HepG2 (cell line): ENCODE data around the gene MSANTD1. TPM values are rescaled to one million over a fixed set of nuclear protein-coding genes. Genes with fewer than 3 reads are reported as not detected.

Experiments
- ATAD3A ChIP-seq: sonication (generic); formaldehyde crosslinking; IDR thresholded peaks from 2 replicates; pipeline ENCODE4 v1.4.0; 2020; ENCODE audit warnings: missing genetic modification reagents
- LRRFIP1 ChIP-seq: sonication (generic); formaldehyde crosslinking; conservative IDR thresholded peaks from 2 replicates; pipeline ENCODE4 v1.4.0; 2020; ENCODE audit warnings: missing genetic modification reagents
- MXD4 ChIP-seq: IDR thresholded peaks from 2 replicates; pipeline ENCODE4 v1.6.1; 2016; ENCODE audit warnings: mild to moderate bottlenecking, missing biosample characterization, missing genetic modification reagents
- PCBP1 ChIP-seq: fragments of 200-400 bp; formaldehyde crosslinking; IDR thresholded peaks from 2 replicates; pipeline ENCODE4 v1.6.1; 2017; ENCODE audit warnings: mild to moderate bottlenecking, low read depth, low read length, borderline replicate concordance
- SYNCRIP ChIP-seq: fragments of 200-400 bp; formaldehyde crosslinking; IDR thresholded peaks from 2 replicates; pipeline ENCODE4 v1.6.1; 2018; ENCODE audit warnings: mild to moderate bottlenecking, low read depth, low read length; ENCODE audit not compliant: insufficient read depth
- ZNF382 ChIP-seq: sonication (generic); formaldehyde crosslinking; IDR thresholded peaks from 2 replicates; pipeline ENCODE4 v1.5.0; 2020; ENCODE audit warnings: missing genetic modification reagents, mild to moderate bottlenecking, borderline replicate concordance
- ZNF547 ChIP-seq: sonication (generic); formaldehyde crosslinking; IDR thresholded peaks from 2 replicates; pipeline ENCODE4 v1.5.1; 2020; ENCODE audit warnings: mild to moderate bottlenecking, missing genetic modification reagents
- ZNF605 ChIP-seq: sonication (generic); formaldehyde crosslinking; IDR thresholded peaks from 2 replicates; pipeline ENCODE4 v1.8.0; 2022; ENCODE audit warnings: mild to moderate bottlenecking, missing genetic modification reagents
- polyA plus RNA-seq, 8 experiments: library from polyadenylated mRNA; depleted of rRNA in 3 of 8; stranded (reverse) in 7 of 8; unstranded in 1 of 8; fragments of >200 nt; fragmentation: Illumina TruSeq in 4 of 8; extraction: Trizol in 4 of 8; gene quantifications; 2 replicates each; pipeline versions ENCODE4 v1.2.1 to v1.2.3, GENCODE V29; 2011 to 2016; ENCODE audit warnings: low read depth in 4 of 8, missing spikeins in 1 of 8, mixed read lengths in 1 of 8; ENCODE audit not compliant: insufficient read depth in 1 of 8
- total RNA-seq, 5 experiments: library from RNA; depleted of rRNA; stranded (reverse); fragments of >200 nt; fragmentation: Illumina TruSeq; extraction: Trizol; gene quantifications; 2 replicates each; pipeline ENCODE4 v1.2.3, GENCODE V29; 2016; ENCODE audit warnings: low read depth in 1 of 5
- TF ChIP-seq, protein P1 (sequence below): sonication (generic); formaldehyde crosslinking; IDR thresholded peaks from 2 replicates; pipeline ENCODE4 v1.8.0; 2022; ENCODE audit warnings: missing genetic modification reagents, mild to moderate bottlenecking, borderline replicate concordance

MSANTD1 gene
- total and polyA plus RNA-seq, 2 of the 13 experiments (the other 11 are each of a cell fraction or from before 2014, with no cell fraction given): 0.22 to 0.40 TPM

GRCh38 chr4:3284734-3285557 is 36.0 kb downstream of the MSANTD1 start (continued):
- TF ChIP-seq MXD4 (CRISPR knock-in tag) (peak; percentile 89; the same call in 1 of the 2 replicates), SYNCRIP (no peak), ZNF547 (CRISPR knock-in tag) (peak; percentile 83; the same call in 1 of the 2 replicates), PCBP1 (no peak), ZNF605 (no peak), ATAD3A (CRISPR knock-in tag) (no peak), ZNF382 (CRISPR knock-in tag) (no peak), LRRFIP1 (CRISPR knock-in tag) (no peak)
- TF ChIP-seq, protein P1, sequence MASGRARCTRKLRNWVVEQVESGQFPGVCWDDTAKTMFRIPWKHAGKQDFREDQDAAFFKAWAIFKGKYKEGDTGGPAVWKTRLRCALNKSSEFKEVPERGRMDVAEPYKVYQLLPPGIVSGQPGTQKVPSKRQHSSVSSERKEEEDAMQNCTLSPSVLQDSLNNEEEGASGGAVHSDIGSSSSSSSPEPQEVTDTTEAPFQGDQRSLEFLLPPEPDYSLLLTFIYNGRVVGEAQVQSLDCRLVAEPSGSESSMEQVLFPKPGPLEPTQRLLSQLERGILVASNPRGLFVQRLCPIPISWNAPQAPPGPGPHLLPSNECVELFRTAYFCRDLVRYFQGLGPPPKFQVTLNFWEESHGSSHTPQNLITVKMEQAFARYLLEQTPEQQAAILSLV: peak; percentile 62; the same call in 1 of the 2 replicates
- TF ChIP-seq, all 625 proteins: peak for 25
